Kidney tubule cell (primary cell): ENCODE results near the gene EGR4.

Experiments
- DNase-seq: peaks from one replicate; pipeline ENCODE4 v3.0.0-alpha.2; 2018; ENCODE audit warnings: low spot score

Gene EGR4

GRCh38 chr2:73249636-73250035, 43.7 kb downstream of the EGR4 start:
- no peak for DNase-seq

- DNase-seq: no peak
These were observed 46.5 kb downstream of the EGR4 start for GRCh38 chr2:73246850-73247249.

GRCh38 chr2:73244580-73244979, 48.8 kb downstream of the EGR4 start:
- no peak for DNase-seq

- DNase-seq: peak; percentile 55
These were observed 49.3 kb downstream of the EGR4 start for GRCh38 chr2:73243884-73244570.
